Suprapubic skin (tissue), 4 donors: ENCODE measurements around the gene WDFY4.

Experiments used
- POLR2A ChIP-seq, 2 donors: fragments of 450-650 bp; IDR thresholded peaks; one replicate each; pipeline ENCODE4 v1.6.1; 2017; ENCODE audit warnings: antibody characterized with exemption in 2 of 2, mild to moderate bottlenecking in 2 of 2, moderate library complexity in 2 of 2
- POLR2AphosphoS5 ChIP-seq, 3 donors: sonication (generic); formaldehyde crosslinking; IDR thresholded peaks; one replicate each; pipeline ENCODE4 v1.6.1; 2017; ENCODE audit warnings: antibody characterized with exemption in 3 of 3
- TF ChIP-seq, protein P1 (sequence below), 2 donors: fragments of 200-600 bp in 1 of 2; fragments of 450-650 bp in 1 of 2; sonication (generic) in 1 of 2; IDR thresholded peaks; one replicate each; pipeline ENCODE4 v1.5.1; 2016 to 2019; ENCODE audit warnings: antibody characterized with exemption in 2 of 2, mild to moderate bottlenecking in 1 of 2, moderate library complexity in 1 of 2

DNA sequence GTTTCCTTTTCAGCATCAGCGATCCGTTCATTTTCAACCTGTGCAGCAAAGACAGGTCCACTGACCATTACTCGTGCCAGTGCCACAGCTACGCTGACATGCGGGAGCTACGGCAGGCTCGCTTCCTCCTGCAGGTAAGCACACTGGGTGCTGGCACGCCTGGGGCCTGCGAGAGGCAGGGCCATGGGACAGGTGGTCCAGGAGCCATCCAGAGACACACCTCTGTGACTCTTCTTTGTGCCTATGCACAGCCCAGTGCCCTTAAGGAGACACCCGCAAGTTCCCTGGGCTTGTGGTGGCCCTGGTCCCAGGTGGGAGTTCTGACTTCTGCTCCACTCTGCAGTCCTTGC, 212.7 kb downstream of the WDFY4 start:
- TF ChIP-seq, protein P1, sequence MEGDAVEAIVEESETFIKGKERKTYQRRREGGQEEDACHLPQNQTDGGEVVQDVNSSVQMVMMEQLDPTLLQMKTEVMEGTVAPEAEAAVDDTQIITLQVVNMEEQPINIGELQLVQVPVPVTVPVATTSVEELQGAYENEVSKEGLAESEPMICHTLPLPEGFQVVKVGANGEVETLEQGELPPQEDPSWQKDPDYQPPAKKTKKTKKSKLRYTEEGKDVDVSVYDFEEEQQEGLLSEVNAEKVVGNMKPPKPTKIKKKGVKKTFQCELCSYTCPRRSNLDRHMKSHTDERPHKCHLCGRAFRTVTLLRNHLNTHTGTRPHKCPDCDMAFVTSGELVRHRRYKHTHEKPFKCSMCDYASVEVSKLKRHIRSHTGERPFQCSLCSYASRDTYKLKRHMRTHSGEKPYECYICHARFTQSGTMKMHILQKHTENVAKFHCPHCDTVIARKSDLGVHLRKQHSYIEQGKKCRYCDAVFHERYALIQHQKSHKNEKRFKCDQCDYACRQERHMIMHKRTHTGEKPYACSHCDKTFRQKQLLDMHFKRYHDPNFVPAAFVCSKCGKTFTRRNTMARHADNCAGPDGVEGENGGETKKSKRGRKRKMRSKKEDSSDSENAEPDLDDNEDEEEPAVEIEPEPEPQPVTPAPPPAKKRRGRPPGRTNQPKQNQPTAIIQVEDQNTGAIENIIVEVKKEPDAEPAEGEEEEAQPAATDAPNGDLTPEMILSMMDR (IDR thresholded peaks at IDR 0.05), result no peak
- no peak for TF ChIP-seq POLR2AphosphoS5 (IDR thresholded peaks at IDR 0.05)
- no peak for TF ChIP-seq POLR2A (IDR thresholded peaks at IDR 0.05)
